GM19351 (cell line): ENCODE data around the gene OR5AC2.

Experiments used
- ATAC-seq: cut with Tn5 transposase; IDR thresholded peaks from one replicate; pipeline ENCODE4 v1.9.1; 2021; ENCODE audit warnings: mild to moderate bottlenecking, moderate library complexity; ENCODE audit not compliant: unreplicated experiment

OR5AC2 gene

DNA sequence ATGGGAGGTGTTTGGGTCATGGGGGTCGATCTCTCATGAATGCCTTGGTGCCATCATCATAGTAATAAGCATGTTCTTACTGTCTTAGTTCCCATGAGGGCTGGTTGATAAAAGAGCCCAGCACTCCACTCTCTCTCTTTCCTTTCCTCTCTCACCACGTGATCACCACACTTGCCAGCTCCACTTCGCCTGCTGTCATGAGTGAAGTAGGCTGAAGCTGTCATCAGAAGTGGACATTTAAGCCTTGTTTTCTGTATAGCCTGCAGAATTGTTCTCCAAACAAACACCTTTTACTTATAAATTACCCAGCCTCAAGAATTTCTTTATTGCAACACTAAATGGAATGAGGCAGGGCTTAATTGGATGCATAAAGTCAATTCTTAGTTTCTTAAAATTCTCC lies 49.7 kb downstream of the OR5AC2 start:
- ATAC-seq = no peak
